Ovary (tissue), 9 donors: ENCODE measurements around the gene OR52M1. TPM values are rescaled to one million over a fixed set of nuclear protein-coding genes. Genes with fewer than 3 reads are reported as not detected.
"Not testable (repeated sequence)": the region's sequence is repeated elsewhere in the genome, so short reads cannot be mapped to it uniquely, and the experiment has no call there.

Experiments
- DNase-seq, 5 donors: peaks; one replicate each; pipeline ENCODE4 v3.0.0-alpha.2; 2019 to 2020
- H3K27ac ChIP-seq, 2 donors: fragments of 200-600 bp; one replicate each; pipeline versions ENCODE4 v1.5.1 to v1.8.0; 2019 to 2022
- H3K27me3 ChIP-seq: fragments of 200-600 bp; one replicate; pipeline ENCODE4 v1.8.0; 2022
- H3K36me3 ChIP-seq: fragments of 200-600 bp; sonication (generic); one replicate; pipeline ENCODE4 v1.5.1; 2019
- H3K4me1 ChIP-seq: one replicate; pipeline ENCODE4 v1.8.1; 2013; ENCODE audit warnings: mild to moderate bottlenecking, moderate library complexity; ENCODE audit not compliant: insufficient read depth
- H3K4me3 ChIP-seq: fragments of 200-600 bp; sonication (generic); one replicate; pipeline ENCODE4 v1.5.1; 2017
- H3K9me3 ChIP-seq, 2 donors: fragments of 200-600 bp in 1 of 2; sonication (generic) in 1 of 2; one replicate each; pipeline versions ENCODE4 v1.5.1 to v1.8.1; 2013 to 2019; ENCODE audit warnings: mild to moderate bottlenecking in 1 of 2, moderate library complexity in 1 of 2
- CTCF ChIP-seq, 3 donors: fragments of 450-650 bp in 2 of 3; fragments of 200-600 bp in 1 of 3; IDR thresholded peaks; one replicate each; pipeline versions ENCODE4 v1.5.1 to v1.8.0; 2016 to 2022; ENCODE audit warnings: antibody characterized with exemption in 3 of 3, mild to moderate bottlenecking in 1 of 3
- EP300 ChIP-seq: sonication (generic); formaldehyde crosslinking; IDR thresholded peaks from one replicate; pipeline ENCODE4 v1.6.1; 2017; ENCODE audit warnings: antibody characterized with exemption
- POLR2A ChIP-seq: fragments of 450-650 bp; IDR thresholded peaks from one replicate; pipeline ENCODE4 v1.6.1; 2017; ENCODE audit warnings: antibody characterized with exemption, mild to moderate bottlenecking, moderate library complexity
- WGBS, 3 donors: extraction: QIAGEN DNeasy Blood & Tissue Kit in 1 of 3; methylation state at CpG; one replicate each; pipeline versions ENCODE4 v1.1.5 to v1.1.7; 2013 to 2017; 5-methylcytosine and 5-hydroxymethylcytosine counted together
- intact Hi-C, 4 donors: fragments of 100-400 bp; cut with DNase I; formaldehyde crosslinking; loops; one replicate each; pipeline versions ENCODE4 v1.11.0 to v1.15.1; 2022 to 2023
- polyA plus RNA-seq, 2 donors: library from polyadenylated mRNA; stranded (reverse); fragments of 200-250 nt in 1 of 2; fragments of 350-450 nt in 1 of 2; fragmentation: Illumina TruSeq in 1 of 2; extraction: RNeasy Lipid Tissue Mini Kit (QIAGEN cat#74804) in 1 of 2; gene quantifications; one replicate each; pipeline ENCODE4 v1.2.3, GENCODE V29; 2013 to 2014
- total RNA-seq, 7 donors: library from RNA; depleted of rRNA in 2 of 7; stranded (reverse); fragments of >200 nt in 2 of 7; fragmentation: NEBNext Ultra II Directional in 3 of 7; extraction: Animal tissue kit (Norgen Biotek cat#: 25700) in 3 of 7; gene quantifications; one replicate each; pipeline versions ENCODE4 v1.1.0 to v1.2.4, GENCODE V29; 2016 to 2023
- donor health status: DM: no; HTN: no; CAD: no; lungs with moderate emphysema.
- donor health status: DM: no; HTN: no; CAD: no.
- donor health status: Bipolar disorder and iron deficiency.
- donor health status: DM: yes; HTN: yes; CAD: no.
- donor health status: DM: no; HTN: no; CAD: no.
- donor health status: DM: yes; HTN: yes; CAD: no.

The OR52M1 gene
- total and polyA plus RNA-seq, 9 donors: not detected

- no peak overlapping the region for H3K27ac ChIP-seq
- H3K9me3 ChIP-seq: no peaks in the 10 kb centered on the region
- TF ChIP-seq POLR2A: no peak
- TF ChIP-seq CTCF (IDR thresholded peaks at IDR 0.05): no peak
- no peak for TF ChIP-seq EP300
- H3K27me3 ChIP-seq: no peaks in the 10 kb centered on the region
- intact Hi-C loops: no loop called here
- no peaks in the 10 kb centered on the region for H3K36me3 ChIP-seq
- 85 to 90% (median 90%) methylated on average over 6 of the region's 6 CpGs for WGBS, 3 donors
- DNase-seq: no peak
- no peak overlapping the region for H3K4me3 ChIP-seq
- H3K4me1 ChIP-seq: no peaks in the 10 kb centered on the region
Measured at GRCh38 chr11:4522752-4523151, 22.2 kb upstream of the OR52M1 start.

GRCh38 chr11:4523666-4524065 is 21.3 kb upstream of the OR52M1 start:
- TF ChIP-seq CTCF (IDR thresholded peaks at IDR 0.05) (no peak), EP300 (no peak), POLR2A (no peak)
- no peak overlapping the region for H3K27ac ChIP-seq
- H3K36me3 ChIP-seq: no peaks in the 10 kb centered on the region
- DNase-seq: no peak
- 86 to 88% (median 87%) methylated on average over 1 of the region's 1 CpG for WGBS, 3 donors
- H3K9me3 ChIP-seq: no peaks in the 10 kb centered on the region
- no peaks in the 10 kb centered on the region for H3K4me1 ChIP-seq
- H3K27me3 ChIP-seq: no peaks in the 10 kb centered on the region
- intact Hi-C loops: no loop called here
- no peak overlapping the region for H3K4me3 ChIP-seq

- intact Hi-C loops: no loop called here
Measured at GRCh38 chr11:4527926-4528325, 17.1 kb upstream of the OR52M1 start.

GRCh38 chr11:4531686-4532085 is 13.3 kb upstream of the OR52M1 start:
- H3K27ac ChIP-seq, DNase-seq, intact Hi-C loops, H3K9me3 ChIP-seq, H3K4me1 ChIP-seq, H3K4me3 ChIP-seq, H3K36me3 ChIP-seq, H3K27me3 ChIP-seq: not testable (repeated sequence)
- 57 to 74% (median 63%) methylated on average over 11 of the region's 11 CpGs for WGBS, 3 donors

More at GRCh38 chr11:4527926-4528325, 17.1 kb upstream of the OR52M1 start:
- Histone ChIP-seq H3K27ac (no peak overlapping the region), H3K9me3 (no peaks in the 10 kb centered on the region), H3K4me1 (no peaks in the 10 kb centered on the region), H3K36me3 (no peaks in the 10 kb centered on the region), H3K27me3 (no peaks in the 10 kb centered on the region), H3K4me3 (no peak overlapping the region)
- 82 to 94% (median 88%) methylated on average over 2 of the region's 2 CpGs for whole genome bisulfite sequencing, 3 donors
- TF ChIP-seq POLR2A (no peak), CTCF (IDR thresholded peaks at IDR 0.05) (no peak), EP300 (no peak)
- no peak for DNase-seq

- Histone ChIP-seq H3K9me3 (no peaks in the 10 kb centered on the region), H3K4me1 (no peaks in the 10 kb centered on the region), H3K27ac (no peak overlapping the region), H3K36me3 (no peaks in the 10 kb centered on the region), H3K4me3 (no peak overlapping the region), H3K27me3 (no peaks in the 10 kb centered on the region)
- 23 to 26% (median 25%) methylated on average over 3 of the region's 3 CpGs for WGBS, 3 donors
- peak; percentile 53 to 79 (median 74) for DNase-seq
- TF ChIP-seq EP300 (no peak), CTCF (IDR thresholded peaks at IDR 0.05) (peak; percentile 32 to 53 (median 50))
- intact Hi-C loops: loop anchor here in 3 of 4 donors (5.0 kb wide), 2 partner anchors 47 to 352 kb away; no protein-coding TSS in a partner anchor
Measured at GRCh38 chr11:4539603-4540219, 5.3 kb upstream of the OR52M1 start.
